Transverse colon (tissue), 4 donors: ENCODE results near the gene WWOX. TPM values are rescaled to one million over a fixed set of nuclear protein-coding genes. Genes with fewer than 3 reads are reported as not detected.
A peak's percentile ranks its signal among the peaks of the same experiment; 100 is the strongest.
"Not testable (repeated sequence)": the region's sequence is repeated elsewhere in the genome, so short reads cannot be mapped to it uniquely, and the experiment has no call there.

Source experiments
- DNase-seq: peaks from one replicate; pipeline ENCODE4 v3.0.0-alpha.2; 2019
- H3K27ac ChIP-seq, 4 donors: fragments of 200-600 bp; sonication (generic); 2 replicates each; pipeline ENCODE4 v1.5.1; 2016 to 2018; ENCODE audit warnings: inconsistent platforms in 4 of 4
- H3K27me3 ChIP-seq: fragments of 200-600 bp; sonication (generic); 2 replicates; pipeline ENCODE4 v1.5.1; 2017; ENCODE audit warnings: inconsistent platforms
- H3K36me3 ChIP-seq, 4 donors: fragments of 200-600 bp; sonication (generic); 2 replicates each; pipeline ENCODE4 v1.5.1; 2017 to 2019; ENCODE audit warnings: inconsistent platforms in 4 of 4
- H3K4me1 ChIP-seq, 4 donors: fragments of 200-600 bp; sonication (generic); 2 replicates each; pipeline ENCODE4 v1.5.1; 2017 to 2020; ENCODE audit warnings: inconsistent platforms in 4 of 4
- H3K4me3 ChIP-seq, 4 donors: fragments of 200-600 bp; sonication (generic); 1 replicate in 1 of 4; 2 replicates in 3 of 4; pipeline versions ENCODE4 v1.5.1 to v1.6.1; 2017 to 2019; ENCODE audit warnings: inconsistent platforms in 4 of 4
- H3K9me3 ChIP-seq, 2 donors: fragments of 200-600 bp; sonication (generic); 2 replicates each; pipeline ENCODE4 v1.5.1; 2017 to 2019; ENCODE audit warnings: inconsistent platforms in 2 of 2
- CTCF ChIP-seq, 5 experiments: fragments of 200-600 bp in 3 of 5; fragments of 450-650 bp in 2 of 5; sonication (generic) in 3 of 5; IDR thresholded peaks; 1 replicate in 2 of 5; 2 replicates in 3 of 5; pipeline ENCODE4 v1.5.1; 2016 to 2017; ENCODE audit warnings: antibody characterized with exemption in 5 of 5, inconsistent platforms in 3 of 5, mild to moderate bottlenecking in 2 of 5, moderate library complexity in 1 of 5
- EP300 ChIP-seq: sonication (generic); formaldehyde crosslinking; IDR thresholded peaks from one replicate; pipeline ENCODE4 v1.6.1; 2017; ENCODE audit warnings: antibody characterized with exemption, low read depth
- POLR2A ChIP-seq: fragments of 450-650 bp; IDR thresholded peaks from one replicate; pipeline ENCODE4 v1.6.1; 2016; ENCODE audit warnings: antibody characterized with exemption, mild to moderate bottlenecking, moderate library complexity
- POLR2AphosphoS5 ChIP-seq, 3 donors: sonication (generic); formaldehyde crosslinking; IDR thresholded peaks; one replicate each; pipeline ENCODE4 v1.6.1; 2016; ENCODE audit warnings: antibody characterized with exemption in 3 of 3
- WGBS, 2 donors: methylation state at CpG; one replicate each; pipeline ENCODE4 v1.1.5; 2018; ENCODE audit warnings: low coverage in 1 of 2; 5-methylcytosine and 5-hydroxymethylcytosine counted together
- in situ Hi-C, 4 donors: fragments of 200-750 bp; cut with MboI; loops; one replicate each; pipeline versions ENCODE4 v1.15.0 to v1.15.1; 2017; ENCODE audit warnings: low sequenced_read_pairs in 3 of 4, low pct_ligation_motif_present in 1 of 4, low pct_unique_long_range_greater_than_20kb in 1 of 4
- intact Hi-C: fragments of 100-400 bp; cut with DNase I; formaldehyde crosslinking; loops from one replicate; pipeline ENCODE4 v1.15.1; 2023; ENCODE audit warnings: low total_unique reads
- total RNA-seq, 4 donors: library from RNA; depleted of rRNA; stranded (reverse); fragments of >200 nt; gene quantifications; one replicate each; pipeline ENCODE4 v1.1.0, GENCODE V29; 2016

Gene WWOX
- total RNA-seq, 4 donors from 2014 or later, result 11.2 to 53.8 (median 24.8) TPM

GRCh38 chr16:79047337-79047736 lies 947.9 kb downstream of the WWOX start:
- intact Hi-C loops, result no loop called here
- in situ Hi-C loops, result no loop called here
- Histone ChIP-seq H3K4me3 (no peak overlapping the region), H3K9me3 (no peaks in the 10 kb centered on the region), H3K36me3 (no peaks in the 10 kb centered on the region), H3K27me3 (no peaks in the 10 kb centered on the region), H3K27ac (no peak overlapping the region), H3K4me1 (no peaks in the 10 kb centered on the region)
- TF ChIP-seq POLR2AphosphoS5 (IDR thresholded peaks at IDR 0.05), result no peak
- TF ChIP-seq POLR2A, result no peak
- TF ChIP-seq CTCF (IDR thresholded peaks at IDR 0.05), result peak in 4 of 5 experiments; percentile 40 to 48 (median 42)
- TF ChIP-seq EP300, result no peak
- DNase-seq, result no peak
- WGBS, 2 donors, result 62 to 72% methylated on average over 3 of the region's 3 CpGs

- H3K9me3 ChIP-seq, result no peaks in the 10 kb centered on the region
- DNase-seq, result no peak
- WGBS, 2 donors, result 83 to 88% methylated on average over 1 to 6 of the region's 6 CpGs
- no peak overlapping the region for H3K27ac ChIP-seq
- in situ Hi-C loops (no loop called here), intact Hi-C loops (no loop called here)
- H3K4me3 ChIP-seq, result no peak overlapping the region
- no peak for TF ChIP-seq CTCF (IDR thresholded peaks at IDR 0.05)
- TF ChIP-seq POLR2AphosphoS5 (IDR thresholded peaks at IDR 0.05), result no peak
- no peak for TF ChIP-seq EP300
- no peak for TF ChIP-seq POLR2A
- H3K36me3 ChIP-seq, result no peaks in the 10 kb centered on the region
- H3K27me3 ChIP-seq, result no peaks in the 10 kb centered on the region
- H3K4me1 ChIP-seq, result peaks cover 0 to 3% (median 1%) of the 10 kb centered on the region in 4 donors
Measured at GRCh38 chr16:79049040-79049439, 949.6 kb downstream of the WWOX start.

GRCh38 chr16:79050063-79050462 lies 950.6 kb downstream of the WWOX start:
- in situ Hi-C loops (no loop called here), intact Hi-C loops (no loop called here)
- Histone ChIP-seq H3K27ac (no peak overlapping the region), H3K9me3 (no peaks in the 10 kb centered on the region), H3K27me3 (no peaks in the 10 kb centered on the region), H3K36me3 (no peaks in the 10 kb centered on the region), H3K4me1 (peaks cover 0 to 11% (median 2%) of the 10 kb centered on the region in 4 donors), H3K4me3 (no peak overlapping the region)
- no peak for TF ChIP-seq POLR2AphosphoS5 (IDR thresholded peaks at IDR 0.05)
- TF ChIP-seq POLR2A, result no peak
- no peak for TF ChIP-seq EP300
- TF ChIP-seq CTCF (IDR thresholded peaks at IDR 0.05), result no peak
- no peak for DNase-seq
- 89 to 91% methylated on average over 4 of the region's 4 CpGs for WGBS, 2 donors

- Histone ChIP-seq H3K4me3 (no peak overlapping the region), H3K36me3 (no peaks in the 10 kb centered on the region), H3K27me3 (no peaks in the 10 kb centered on the region), H3K9me3 (no peaks in the 10 kb centered on the region), H3K4me1 (peaks cover 0 to 15% (median 2%) of the 10 kb centered on the region in 4 donors), H3K27ac (no peak overlapping the region)
- intact Hi-C loops (no loop called here), in situ Hi-C loops (no loop called here)
- 79 to 93% methylated on average over 2 to 4 of the region's 4 CpGs for WGBS, 2 donors
- TF ChIP-seq EP300 (no peak), POLR2A (no peak), POLR2AphosphoS5 (IDR thresholded peaks at IDR 0.05) (no peak), CTCF (IDR thresholded peaks at IDR 0.05) (no peak)
- DNase-seq, result no peak
Measured at GRCh38 chr16:79051313-79051712, 951.9 kb downstream of the WWOX start.

GRCh38 chr16:79052198-79052597 lies 952.7 kb downstream of the WWOX start:
- intact Hi-C loops, H3K4me3 ChIP-seq, H3K36me3 ChIP-seq, H3K9me3 ChIP-seq, DNase-seq, H3K27me3 ChIP-seq, in situ Hi-C loops, H3K27ac ChIP-seq: not testable (repeated sequence)
- peaks cover 0 to 15% (median 2%) of the 10 kb centered on the region in 4 donors for H3K4me1 ChIP-seq
- WGBS, 2 donors, result 52 to 83% methylated on average over 2 to 4 of the region's 4 CpGs
